ENCODE results near the gene MYPOP. TPM values are rescaled to one million over a fixed set of nuclear protein-coding genes. Genes with fewer than 3 reads are reported as not detected.

Gene MYPOP
- total and polyA plus RNA-seq, 2 of the 13 experiments (the other 11 are each of a cell fraction or from before 2014, with no cell fraction given): 2.3 to 2.7 TPM

GRCh38 chr19:45862564-45863334, 39.7 kb downstream of the MYPOP start, which contains the start of gene SYMPK (continued):
- TF ChIP-seq PAXIP1 (CRISPR knock-in tag; conservative IDR thresholded peaks at IDR 0.05): no peak; the same call in 1 of the 2 replicates
- TF ChIP-seq ZFP91 (CRISPR knock-in tag; IDR thresholded peaks at IDR 0.05; ENCODE audit: borderline replicate concordance): peak; percentile 98
- peak; percentile 25; the same call in 1 of the 2 replicates for TF ChIP-seq ZNF879 (CRISPR knock-in tag; IDR thresholded peaks at IDR 0.05)
- peak; percentile 66; the same call in 1 of the 2 replicates for TF ChIP-seq YEATS2 (CRISPR knock-in tag; IDR thresholded peaks at IDR 0.05; ENCODE audit: borderline replicate concordance)
- TF ChIP-seq GPN1 (CRISPR knock-in tag; IDR thresholded peaks at IDR 0.05; ENCODE audit: borderline replicate concordance): no peak
- TF ChIP-seq ZFP36 (IDR thresholded peaks at IDR 0.05; ENCODE audit: borderline replicate concordance, low read depth, low read length, partially characterized antibody): no peak
- TF ChIP-seq ZNF761 (CRISPR knock-in tag; conservative IDR thresholded peaks at IDR 0.05): no peak; the same call in 1 of the 2 replicates
- no peak for TF ChIP-seq ATF7-NPFF (CRISPR knock-in tag; IDR thresholded peaks at IDR 0.05; ENCODE audit: low read depth)
- peak; percentile 95 for TF ChIP-seq TAF1 (CRISPR knock-in tag; IDR thresholded peaks at IDR 0.05)
- peak; percentile 59; the same call in 1 of the 2 replicates for TF ChIP-seq ZNF224 (CRISPR knock-in tag; IDR thresholded peaks at IDR 0.05)
- 0 out of 2 replicates have a peak, but pooled peaks have one; percentile 47 for TF ChIP-seq RXRB (CRISPR knock-in tag; IDR thresholded peaks at IDR 0.05; ENCODE audit: borderline replicate concordance)
- TF ChIP-seq ZFAT (CRISPR knock-in tag; conservative IDR thresholded peaks at IDR 0.05): no peak
- TF ChIP-seq CCAR2 (optimal IDR thresholded peaks at IDR 0.05; ENCODE audit: low read depth, low read length): no peak
- 0 out of 2 replicates have a peak, but pooled peaks have one; percentile 67 for TF ChIP-seq DZIP1 (CRISPR knock-in tag; IDR thresholded peaks at IDR 0.05)
- 0 out of 2 replicates have a peak, but pooled peaks have one; percentile 0 for TF ChIP-seq TGIF2 (CRISPR knock-in tag; IDR thresholded peaks at IDR 0.05)
- no peak for TF ChIP-seq ZBTB49 (CRISPR knock-in tag; IDR thresholded peaks at IDR 0.05; ENCODE audit: borderline replicate concordance)
- TF ChIP-seq ZNF317 (CRISPR knock-in tag; IDR thresholded peaks at IDR 0.05): no peak
- TF ChIP-seq ZNF256 (CRISPR knock-in tag; conservative IDR thresholded peaks at IDR 0.05): no peak
